AG04449 (cell line): ENCODE measurements around the gene PPP2R3B.

Experiments
- CTCF ChIA-PET: fragments of 350-600 bp; formaldehyde crosslinking; extraction: SDS; loops from one replicate; lab custom pipeline; 2021; ENCODE audit warnings: antibody characterized with exemption; lab: Yijun Ruan, JAX
- POLR2A ChIA-PET: fragments of 400-600, 350-600 bp; formaldehyde crosslinking; extraction: SDS; loops from one replicate; lab custom pipeline; 2020; ENCODE audit warnings: antibody characterized with exemption, inconsistent platforms; lab: Yijun Ruan, JAX
- DNase-seq: peaks from one replicate; pipeline ENCODE4 v3.0.0-alpha.2; 2010; ENCODE audit warnings: low read depth, low spot score
- H3K4me3 ChIP-seq: 2 replicates; pipeline ENCODE4 v1.5.1; 2011; ENCODE audit warnings: low read depth, mild to moderate bottlenecking, control low read depth, low read length
- TF ChIP-seq, protein P1 (sequence below): IDR thresholded peaks from one replicate; pipeline ENCODE4 v1.5.1; 2011; ENCODE audit warnings: mild to moderate bottlenecking, moderate library complexity, low read length, control low read depth, inconsistent platforms; ENCODE audit not compliant: insufficient read depth; ENCODE audit errors: missing control alignments

PPP2R3B gene

GRCh38 chrX:341541-342101, 45.1 kb downstream of the PPP2R3B start:
- TF ChIP-seq, protein P1, sequence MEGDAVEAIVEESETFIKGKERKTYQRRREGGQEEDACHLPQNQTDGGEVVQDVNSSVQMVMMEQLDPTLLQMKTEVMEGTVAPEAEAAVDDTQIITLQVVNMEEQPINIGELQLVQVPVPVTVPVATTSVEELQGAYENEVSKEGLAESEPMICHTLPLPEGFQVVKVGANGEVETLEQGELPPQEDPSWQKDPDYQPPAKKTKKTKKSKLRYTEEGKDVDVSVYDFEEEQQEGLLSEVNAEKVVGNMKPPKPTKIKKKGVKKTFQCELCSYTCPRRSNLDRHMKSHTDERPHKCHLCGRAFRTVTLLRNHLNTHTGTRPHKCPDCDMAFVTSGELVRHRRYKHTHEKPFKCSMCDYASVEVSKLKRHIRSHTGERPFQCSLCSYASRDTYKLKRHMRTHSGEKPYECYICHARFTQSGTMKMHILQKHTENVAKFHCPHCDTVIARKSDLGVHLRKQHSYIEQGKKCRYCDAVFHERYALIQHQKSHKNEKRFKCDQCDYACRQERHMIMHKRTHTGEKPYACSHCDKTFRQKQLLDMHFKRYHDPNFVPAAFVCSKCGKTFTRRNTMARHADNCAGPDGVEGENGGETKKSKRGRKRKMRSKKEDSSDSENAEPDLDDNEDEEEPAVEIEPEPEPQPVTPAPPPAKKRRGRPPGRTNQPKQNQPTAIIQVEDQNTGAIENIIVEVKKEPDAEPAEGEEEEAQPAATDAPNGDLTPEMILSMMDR = no peak
- no peak for DNase-seq
- POLR2A ChIA-PET = no interaction called here
- CTCF ChIA-PET = no interaction called here
- no peak overlapping the region for H3K4me3 ChIP-seq

GRCh38 chrX:340641-341423, 45.9 kb downstream of the PPP2R3B start:
- ChIA-PET POLR2A (no interaction called here), CTCF (no interaction called here)
- TF ChIP-seq, protein P1 = no peak
- no peak overlapping the region for H3K4me3 ChIP-seq
- DNase-seq = no peak

GRCh38 chrX:340121-340520, 46.6 kb downstream of the PPP2R3B start:
- ChIA-PET CTCF (no interaction called here), POLR2A (no interaction called here)
- no peak for DNase-seq
- TF ChIP-seq, protein P1 = no peak
- H3K4me3 ChIP-seq = no peak overlapping the region

GRCh38 chrX:338836-339400, 47.8 kb downstream of the PPP2R3B start:
- CTCF ChIA-PET = no interaction called here
- POLR2A ChIA-PET = no interaction called here
- no peak overlapping the region for H3K4me3 ChIP-seq
- no peak for DNase-seq
- TF ChIP-seq, protein P1 = no peak

DNA sequence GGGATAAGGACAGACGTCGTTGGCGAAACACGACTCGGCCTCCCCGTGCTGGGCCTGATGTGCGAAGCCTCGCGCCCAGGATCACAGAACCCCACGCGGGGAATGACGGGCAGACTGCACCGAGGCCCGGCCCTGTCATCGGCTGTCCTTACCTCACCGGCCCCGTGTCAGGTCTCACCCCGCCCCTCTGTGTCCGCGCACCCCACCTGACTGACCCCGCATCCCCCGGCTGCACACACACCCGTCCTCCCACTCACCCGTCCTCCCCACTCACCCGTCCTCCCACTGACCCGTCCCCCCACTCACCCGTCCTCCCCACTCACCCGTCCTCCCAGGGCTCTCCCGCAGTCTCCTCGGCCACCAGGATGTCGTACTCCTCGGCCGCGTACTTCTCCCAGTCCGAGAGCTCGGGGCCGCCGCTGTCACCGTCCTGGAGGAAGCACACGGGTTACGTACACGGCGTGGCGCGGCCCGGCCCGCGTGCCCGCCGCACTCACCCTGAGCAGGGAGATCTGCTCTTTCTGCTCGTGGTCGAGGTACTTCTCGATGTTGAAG, 48.3 kb downstream of the PPP2R3B start:
- H3K4me3 ChIP-seq = no peak overlapping the region
- DNase-seq = no peak
- CTCF ChIA-PET = no interaction called here
- POLR2A ChIA-PET = no interaction called here
- TF ChIP-seq, protein P1 = no peak

DNA sequence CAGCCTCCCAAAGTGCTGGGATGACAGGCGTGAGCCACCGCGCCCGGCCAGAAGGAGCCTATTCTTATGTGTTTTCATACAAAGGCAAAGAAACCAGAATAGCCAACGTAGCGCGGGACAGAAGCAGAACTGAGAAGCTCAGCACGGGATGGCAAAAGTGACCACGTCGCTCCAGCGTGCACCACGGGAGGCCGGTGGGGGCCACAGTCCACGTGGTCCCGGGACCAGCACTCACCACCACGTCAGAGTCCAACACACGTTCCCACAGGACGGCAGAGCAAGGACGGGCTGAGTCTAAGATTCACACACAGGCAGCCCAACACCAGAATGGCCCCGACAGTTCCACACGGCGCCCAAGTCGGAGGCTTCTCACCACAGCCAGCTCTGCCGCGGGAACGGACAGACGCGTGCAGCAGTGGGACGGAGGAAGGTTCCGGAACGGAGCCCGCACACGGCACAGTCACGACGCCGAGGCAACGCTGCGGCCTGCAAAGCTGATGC, 49.3 kb downstream of the PPP2R3B start:
- TF ChIP-seq, protein P1 = no peak
- no peak for DNase-seq
- H3K4me3 ChIP-seq = no peak overlapping the region
- ChIA-PET CTCF (no interaction called here), POLR2A (no interaction called here)
